A549 (cell line): ENCODE results near the gene CPEB4. TPM values are rescaled to one million over a fixed set of nuclear protein-coding genes. Genes with fewer than 3 reads are reported as not detected.

ENCODE experiments used
- ATAC-seq, 2 experiments: fragments of 200-7000 bp in 1 of 2; fragments of >200 bp in 1 of 2; cut with Nextera tagmentation in 1 of 2; cut with Tn5 transposase in 1 of 2; 3 replicates each; pipeline versions ENCODE4 v1.8.0 to v1.9.1; 2018 to 2020; ENCODE audit warnings: mild to moderate bottlenecking in 1 of 2, moderate library complexity in 1 of 2
- CTCF ChIA-PET: fragments of 300-600 bp; sonication (Branson Sonifier 250); formaldehyde crosslinking; extraction: SDS; loops from one replicate; lab custom pipeline; 2021; ENCODE audit warnings: antibody characterized with exemption, inconsistent platforms; lab: Yijun Ruan, JAX
- POLR2A ChIA-PET: fragments of 350-600 bp; formaldehyde crosslinking; extraction: SDS; loops from one replicate; lab custom pipeline; 2021; ENCODE audit warnings: antibody characterized with exemption, inconsistent platforms; lab: Yijun Ruan, JAX
- DNase-seq, 2 experiments: peaks; one replicate each; pipeline versions ENCODE4 v3.0.0 to v3.0.0-alpha.2; 2011 to 2016; ENCODE audit warnings: low read depth in 1 of 2, low spot score in 1 of 2
- FAIRE-seq: peaks from 2 replicates; lab custom pipeline; 2011; peaks lifted over from hg19 to GRCh38; lab: Jason Lieb, UNC
- H3K27ac ChIP-seq, 2 experiments: fragments of >200 bp; sonication (Bioruptor Twin); formaldehyde crosslinking; 3 replicates each; pipeline ENCODE4 v1.5.1; 2016 to 2017
- H3K4me1 ChIP-seq: fragments of >200 bp; sonication (Bioruptor Twin); formaldehyde crosslinking; 3 replicates; pipeline ENCODE4 v1.6.1; 2016
- H3K4me2 ChIP-seq: fragments of >200 bp; sonication (Bioruptor Twin); formaldehyde crosslinking; 3 replicates; pipeline ENCODE4 v1.6.1; 2016
- H3K4me3 ChIP-seq: fragments of >200 bp; sonication (Bioruptor Twin); formaldehyde crosslinking; 3 replicates; pipeline ENCODE4 v1.5.1; 2016
- H3K9me3 ChIP-seq: fragments of >200 bp; sonication (Bioruptor Twin); formaldehyde crosslinking; 3 replicates; pipeline ENCODE4 v1.6.1; 2016
- ATOH8 ChIP-seq: fragments of 250-450 bp; sonication (Bioruptor Pico); IDR thresholded peaks from 2 replicates; pipeline ENCODE4 v1.5.0; 2020; ENCODE audit warnings: low read depth, mild to moderate bottlenecking, moderate library complexity
- BCL3 ChIP-seq: fragments of >200 bp; sonication (Bioruptor Twin); formaldehyde crosslinking; IDR thresholded peaks from 3 replicates; pipeline ENCODE4 v1.6.1; 2016
- BHLHE40 ChIP-seq: IDR thresholded peaks from 2 replicates; pipeline ENCODE4 v1.6.1; 2012; ENCODE audit warnings: low read depth, low read length, inconsistent platforms
- CBX2 ChIP-seq: fragments of 200-600 bp; sonication (generic); IDR thresholded peaks from 2 replicates; pipeline ENCODE4 v1.6.1; 2016; ENCODE audit warnings: low read depth, mild to moderate bottlenecking, borderline replicate concordance
- CEBPB ChIP-seq, 2 experiments: fragments of >200 bp in 1 of 2; sonication (Bioruptor Twin) in 1 of 2; formaldehyde crosslinking in 1 of 2; IDR thresholded peaks; 2 replicates each; pipeline ENCODE4 v1.6.1; 2012 to 2016
- CHD4 ChIP-seq: fragments of 200-600 bp; sonication (generic); IDR thresholded peaks from 2 replicates; pipeline ENCODE4 v1.6.1; 2016; ENCODE audit warnings: antibody characterized with exemption, mild to moderate bottlenecking, borderline replicate concordance
- CTCF ChIP-seq: fragments of >200 bp; sonication (Bioruptor Twin); formaldehyde crosslinking; IDR thresholded peaks from 3 replicates; pipeline ENCODE4 v1.5.1; 2016
- E2F6 ChIP-seq: IDR thresholded peaks from 2 replicates; pipeline ENCODE4 v1.6.1; 2012; ENCODE audit warnings: low read depth, borderline replicate concordance
- ELK1 ChIP-seq: fragments of 150-350 bp; IDR thresholded peaks from 2 replicates; pipeline ENCODE4 v1.6.1; 2014; ENCODE audit warnings: low read depth, mild to moderate bottlenecking, low read length
- EP300 ChIP-seq, 2 experiments: fragments of >200 bp; sonication (Bioruptor Twin); formaldehyde crosslinking; IDR thresholded peaks; 2 replicates in 1 of 2; 3 replicates in 1 of 2; pipeline ENCODE4 v1.6.1; 2016 to 2017
- GATA3 ChIP-seq: IDR thresholded peaks from 2 replicates; pipeline ENCODE4 v1.6.1; 2012; ENCODE audit warnings: borderline replicate concordance
- JUNB ChIP-seq: fragments of >200 bp; sonication (Bioruptor Twin); formaldehyde crosslinking; IDR thresholded peaks from 2 replicates; pipeline ENCODE4 v1.6.1; 2016
- MAX ChIP-seq: IDR thresholded peaks from 2 replicates; pipeline ENCODE4 v1.6.1; 2012
- MAZ ChIP-seq: fragments of 150-350 bp; IDR thresholded peaks from 2 replicates; pipeline ENCODE4 v1.6.1; 2014; ENCODE audit warnings: antibody characterized with exemption, low read depth, low read length, borderline replicate concordance
- NFE2L2 ChIP-seq: fragments of 150-350 bp; conservative IDR thresholded peaks from 2 replicates; pipeline ENCODE4 v1.6.1; 2014; ENCODE audit warnings: low read length
- PBX3 ChIP-seq: IDR thresholded peaks from 2 replicates; pipeline ENCODE4 v1.6.1; 2012
- POLR2AphosphoS2 ChIP-seq: conservative IDR thresholded peaks from 2 replicates; pipeline ENCODE4 v1.6.1; 2012; ENCODE audit warnings: low read length, improper control_type of control experiment, inconsistent platforms
- RAD21 ChIP-seq, 2 experiments: fragments of >200 bp in 1 of 2; sonication (Bioruptor Twin) in 1 of 2; formaldehyde crosslinking in 1 of 2; IDR thresholded peaks in 1 of 2; conservative IDR thresholded peaks in 1 of 2; 2 replicates in 1 of 2; 3 replicates in 1 of 2; pipeline ENCODE4 v1.6.1; 2012 to 2018; ENCODE audit warnings: inconsistent platforms in 1 of 2
- RCOR1 ChIP-seq: fragments of 150-350 bp; IDR thresholded peaks from 2 replicates; pipeline ENCODE4 v1.6.1; 2014; ENCODE audit warnings: antibody characterized with exemption, low read length, low read depth
- RFX5 ChIP-seq: fragments of 450-650 bp; IDR thresholded peaks from 2 replicates; pipeline ENCODE4 v1.7.1; 2014; ENCODE audit warnings: antibody characterized with exemption, mild to moderate bottlenecking, moderate library complexity
- USF2 ChIP-seq: fragments of 450-650 bp; IDR thresholded peaks from 2 replicates; pipeline ENCODE4 v1.6.1; 2014; ENCODE audit warnings: antibody characterized with exemption
- ZC3H11A ChIP-seq: fragments of 450-650 bp; IDR thresholded peaks from 2 replicates; pipeline ENCODE4 v1.6.1; 2014; ENCODE audit warnings: antibody characterized with exemption, mild to moderate bottlenecking
- WGBS: methylation state at CpG from one replicate; pipeline ENCODE4 v1.1.6; 2017; ENCODE audit errors: missing lambda C conversion rate; 5-methylcytosine and 5-hydroxymethylcytosine counted together
- polyA plus RNA-seq, 4 experiments: library from polyadenylated mRNA; depleted of rRNA in 3 of 4; stranded (reverse); fragments of >200 nt; fragmentation: RNase III in 1 of 4; extraction: RNeasy Plus Mini Kit Qiagen cat#74134 plus additional on column Dnase treatment in 1 of 4; gene quantifications; 2 replicates in 3 of 4; 3 replicates in 1 of 4; pipeline ENCODE4 v1.2.3, GENCODE V29; 2011 to 2017

CPEB4 gene
- polyA plus RNA-seq, 2 of the 4 experiments (the other 2 are of a cell fraction) = 11.4 to 50.0 TPM

- peak overlapping the region; percentile 66 to 84 for H3K27ac ChIP-seq
- POLR2A ChIA-PET = no interaction called here
- peak; percentile 71 to 93 for ATAC-seq
- DNase-seq = peak in 1 of 2 experiments; percentile 85
- WGBS = 32% methylated on average over 9 of the region's 9 CpGs
- FAIRE-seq = peak; percentile 90
- peak overlapping the region; percentile 87 for H3K4me2 ChIP-seq
- H3K4me3 ChIP-seq = peak overlapping the region; percentile 1; the same call in 2 of the 3 replicates
- CTCF ChIA-PET = interaction anchor here (0.9 to 4.5 kb wide), 3 partner anchors 16 to 31 kb away, joined by 3 to 20 read pairs (median 14); no protein-coding TSS in a partner anchor
- H3K9me3 ChIP-seq = no peaks in the 10 kb centered on the region
- TF ChIP-seq CTCF = no peak
- no peak for TF ChIP-seq JUNB
- TF ChIP-seq PBX3 = no peak
- no peak for TF ChIP-seq BCL3
- no peak for TF ChIP-seq NFE2L2
- no peak for TF ChIP-seq CBX2
- no peak for TF ChIP-seq RCOR1
- no peak for TF ChIP-seq ELK1
- no peak for TF ChIP-seq E2F6
- no peak for TF ChIP-seq CHD4
- no peak for TF ChIP-seq MAZ
- TF ChIP-seq EP300 (IDR thresholded peaks at IDR 0.05) = no peak
- TF ChIP-seq ZC3H11A = no peak
- TF ChIP-seq POLR2AphosphoS2 = no peak
- TF ChIP-seq RFX5 = no peak
- TF ChIP-seq ATOH8 (CRISPR knock-in tag) = no peak
- 0 out of 4 replicates have a peak, but pooled peaks of 1 of the 2 experiments have one; percentile 14 for TF ChIP-seq CEBPB (IDR thresholded peaks at IDR 0.05)
- peak; percentile 37; the same call in 1 of the 2 replicates for TF ChIP-seq MAX
- no peak for TF ChIP-seq USF2
- peak; percentile 71 for TF ChIP-seq GATA3
- TF ChIP-seq RAD21 (conservative IDR thresholded peaks at IDR 0.05 in 1 of 2, IDR thresholded peaks at IDR 0.05 in 1 of 2) = peak in 1 of 2 experiments; percentile 14; a peak in 1 of 5 replicates
- no peak for TF ChIP-seq BHLHE40
- H3K4me1 ChIP-seq = peaks cover 62% of the 10 kb centered on the region
Measured at GRCh38 chr5:173941758-173942401, 53.7 kb downstream of the CPEB4 start.
